Effector memory CD8-positive, alpha-beta T cell (primary cell): ENCODE results near the gene TOR1AIP2.

Source experiments
- ATAC-seq: fragments of 150-1000 bp; cut with Tn5 transposase; replicated peaks from 2 replicates; pipeline ENCODE4 v1.10.0; 2021; ENCODE audit warnings: mild to moderate bottlenecking, moderate library complexity
- DNase-seq, 3 experiments: peaks; one replicate each; pipeline ENCODE4 v3.0.0; 2021
- H3K27ac Mint-ChIP-seq, 2 donors: one replicate each; pipeline ENCODE4 v1.8.0; 2022; ENCODE audit warnings: mild to moderate bottlenecking in 2 of 2, mixed read lengths in 2 of 2, moderate library complexity in 2 of 2
- H3K27me3 Mint-ChIP-seq, 2 donors: one replicate each; pipeline ENCODE4 v1.8.0; 2022; ENCODE audit warnings: mixed read lengths in 2 of 2
- H3K36me3 Mint-ChIP-seq: one replicate; pipeline ENCODE4 v1.8.0; 2022; ENCODE audit warnings: mild to moderate bottlenecking, moderate library complexity, mixed read lengths; ENCODE audit not compliant: insufficient read depth
- H3K4me1 Mint-ChIP-seq, 2 donors: one replicate each; pipeline ENCODE4 v1.8.0; 2022; ENCODE audit warnings: low read depth in 2 of 2, mixed read lengths in 2 of 2
- H3K4me3 Mint-ChIP-seq, 2 donors: one replicate each; pipeline ENCODE4 v1.8.0; 2022; ENCODE audit warnings: mild to moderate bottlenecking in 2 of 2, mixed read lengths in 2 of 2, moderate library complexity in 2 of 2
- H3K9me3 Mint-ChIP-seq, 2 donors: one replicate each; pipeline ENCODE4 v1.8.0; 2022; ENCODE audit warnings: mixed read lengths in 2 of 2

Gene TOR1AIP2

DNA sequence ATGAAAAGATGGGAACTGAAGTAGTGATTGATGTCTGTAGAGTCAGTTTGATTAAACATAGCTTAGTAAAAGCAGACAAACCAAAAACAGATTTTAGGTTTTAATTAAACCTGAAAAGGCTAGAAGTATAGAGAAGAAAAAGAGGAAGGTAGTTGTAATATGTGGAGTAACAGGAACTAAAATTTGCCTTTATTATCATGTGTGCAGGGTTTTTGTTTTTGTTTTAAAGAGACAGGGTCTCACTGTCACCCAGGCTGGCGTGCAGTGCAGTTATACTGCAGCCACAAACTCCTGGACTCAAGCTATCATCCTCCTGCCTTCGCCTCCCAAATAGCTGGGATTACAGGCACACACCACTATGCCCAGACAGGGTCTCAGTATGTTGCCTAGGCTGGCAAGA, 10.5 kb upstream of the TOR1AIP2 start:
- Mint-ChIP-seq H3K27ac (no peak overlapping the region), H3K4me1 (peaks cover 12 to 28% of the 10 kb centered on the region in 2 donors), H3K36me3 (peaks cover 75% of the 10 kb centered on the region), H3K27me3 (no peaks in the 10 kb centered on the region), H3K9me3 (no peaks in the 10 kb centered on the region), H3K4me3 (no peak overlapping the region)
- ATAC-seq (no peak), DNase-seq (no peak)

- Mint-ChIP-seq H3K27me3 (no peaks in the 10 kb centered on the region), H3K27ac (peak overlapping the region; percentile 100), H3K9me3 (no peaks in the 10 kb centered on the region), H3K36me3 (peaks cover 49% of the 10 kb centered on the region), H3K4me1 (peaks cover 30 to 36% of the 10 kb centered on the region in 2 donors), H3K4me3 (peak overlapping the region; percentile 93)
- peak; percentile 37 to 44 (median 39) for DNase-seq
- ATAC-seq, result peak; percentile 32
These were observed 6.1 kb upstream of the TOR1AIP2 start for GRCh38 chr1:179883745-179884138.

- Mint-ChIP-seq H3K27me3 (no peaks in the 10 kb centered on the region), H3K4me3 (peak overlapping the region; percentile 93), H3K27ac (peak overlapping the region; percentile 100), H3K36me3 (peaks cover 47% of the 10 kb centered on the region), H3K9me3 (no peaks in the 10 kb centered on the region), H3K4me1 (peaks cover 32 to 38% of the 10 kb centered on the region in 2 donors)
- peak; percentile 20 for ATAC-seq
- DNase-seq, result peak in 1 of 3 experiments; percentile 38
These were observed 5.6 kb upstream of the TOR1AIP2 start for GRCh38 chr1:179883040-179883744.

GRCh38 chr1:179882253-179883039, 4.8 kb upstream of the TOR1AIP2 start, which contains the start of gene TOR1AIP1:
TOR1AIP1 (plus strand) TSS chr1:179882285; CDS start chr1:179882503, 218 bp downstream.
- H3K27me3 Mint-ChIP-seq, result no peaks in the 10 kb centered on the region
- no peaks in the 10 kb centered on the region for H3K9me3 Mint-ChIP-seq
- ATAC-seq (peak; percentile 71), DNase-seq (peak; percentile 96 to 97 (median 97))
- peaks cover 53% of the 10 kb centered on the region for H3K36me3 Mint-ChIP-seq
- peak within 1 kb of the TSS; percentile 93 for H3K4me3 Mint-ChIP-seq
- H3K4me1 Mint-ChIP-seq, result peaks cover 37 to 39% of the 10 kb centered on the region in 2 donors
- peak within 1 kb of the TSS; percentile 100 for H3K27ac Mint-ChIP-seq

DNA sequence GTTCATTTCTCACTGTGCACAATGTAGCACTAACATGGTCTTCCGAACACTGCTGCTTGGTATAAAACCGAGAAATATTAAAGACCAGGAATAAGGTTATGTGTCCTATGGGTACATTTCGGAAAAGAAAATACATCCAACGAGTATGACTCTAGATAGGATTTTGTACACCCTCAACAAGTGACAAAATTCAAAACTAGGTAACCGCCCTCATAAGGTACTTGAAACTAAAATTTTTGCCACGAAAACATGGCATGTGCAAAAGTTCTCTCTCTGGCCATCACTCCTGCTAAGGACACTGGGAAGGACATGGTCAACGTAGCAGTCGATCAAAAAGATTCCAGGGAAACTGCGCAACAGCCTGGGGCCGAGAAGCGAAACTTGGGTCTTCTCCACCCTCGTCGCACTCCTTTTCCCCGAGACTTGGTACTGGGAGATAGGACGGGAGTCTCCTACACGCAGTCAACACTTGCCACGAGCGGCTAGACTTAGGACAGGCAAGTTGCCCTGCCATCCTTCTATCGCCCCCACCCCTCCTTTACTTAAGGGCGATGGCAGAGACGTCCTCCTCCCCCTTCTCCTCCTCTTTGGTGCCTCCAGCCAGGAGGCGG, 4.1 kb upstream of the TOR1AIP2 start:
- Mint-ChIP-seq H3K9me3 (no peaks in the 10 kb centered on the region), H3K27me3 (no peaks in the 10 kb centered on the region), H3K4me1 (peaks cover 35 to 39% of the 10 kb centered on the region in 2 donors), H3K36me3 (peaks cover 48% of the 10 kb centered on the region), H3K27ac (peak overlapping the region; percentile 100), H3K4me3 (peak overlapping the region; percentile 93)
- no peak for DNase-seq
- ATAC-seq, result no peak

- DNase-seq (no peak), ATAC-seq (no peak)
- Mint-ChIP-seq H3K36me3 (peaks cover 32% of the 10 kb centered on the region), H3K4me1 (peaks cover 35 to 38% of the 10 kb centered on the region in 2 donors), H3K9me3 (no peaks in the 10 kb centered on the region), H3K27me3 (no peaks in the 10 kb centered on the region), H3K4me3 (no peak overlapping the region), H3K27ac (no peak overlapping the region)
These were observed 2.2 kb upstream of the TOR1AIP2 start for GRCh38 chr1:179879797-179880196.

DNA sequence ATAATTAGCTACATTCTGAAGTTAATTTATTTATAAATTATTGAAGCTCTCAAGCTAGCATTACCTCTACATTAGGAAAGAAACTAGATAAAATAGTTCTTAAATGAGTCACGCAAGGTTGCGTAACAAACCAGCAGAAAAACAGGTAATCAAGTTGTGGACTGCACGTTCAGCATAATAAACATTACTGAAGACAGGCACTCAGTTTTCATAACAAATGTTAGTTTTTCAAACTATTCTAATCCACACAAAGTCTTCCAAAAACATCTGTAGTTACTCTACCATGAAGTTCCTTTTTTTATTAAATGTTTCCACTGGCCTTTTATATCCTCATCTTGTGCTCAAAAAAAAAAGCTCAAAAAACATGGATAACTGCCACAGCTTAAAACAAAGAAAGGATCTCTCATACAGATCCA, 1.3 kb downstream of the TOR1AIP2 start:
- H3K27ac Mint-ChIP-seq, result peak overlapping the region in 1 of 2 donors; percentile 84
- peak overlapping the region; percentile 83 to 88 for H3K4me3 Mint-ChIP-seq
- peaks cover 9 to 26% of the 10 kb centered on the region in 2 donors for H3K4me1 Mint-ChIP-seq
- no peaks in the 10 kb centered on the region for H3K27me3 Mint-ChIP-seq
- ATAC-seq (no peak), DNase-seq (no peak)
- peaks cover 18% of the 10 kb centered on the region for H3K36me3 Mint-ChIP-seq
- H3K9me3 Mint-ChIP-seq, result no peaks in the 10 kb centered on the region

DNA sequence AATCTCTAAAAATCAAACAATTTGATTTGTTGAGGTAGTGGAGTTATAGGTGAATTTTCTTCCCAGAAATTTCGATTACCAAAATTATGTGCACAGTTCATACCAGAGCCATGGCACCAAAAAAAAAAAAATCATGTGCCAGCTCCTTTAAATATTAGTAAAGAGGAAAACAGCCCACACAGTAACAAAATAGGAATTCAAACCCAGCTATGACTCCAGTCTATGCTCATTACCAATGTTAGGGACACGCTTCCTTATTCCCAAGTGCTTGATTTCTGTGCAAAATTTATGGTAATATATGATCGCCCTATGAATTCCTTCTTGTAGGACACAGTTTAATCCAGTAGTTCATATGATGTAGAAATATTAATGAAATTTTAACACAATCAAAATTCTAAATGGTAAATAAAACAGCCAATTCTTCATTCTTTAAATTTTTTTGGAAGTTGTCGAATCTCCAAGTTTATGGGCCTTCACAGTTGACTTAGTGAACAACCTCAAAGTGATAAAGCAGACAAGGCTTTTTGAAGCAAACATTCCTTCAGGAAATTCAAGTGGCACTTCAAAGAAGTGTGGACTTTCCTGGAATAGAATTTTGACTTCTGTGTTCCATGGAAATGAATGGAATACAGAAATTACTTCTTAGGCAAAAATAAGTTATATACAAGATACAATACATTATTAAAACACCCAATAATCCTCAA, 1.9 kb downstream of the TOR1AIP2 start:
- Mint-ChIP-seq H3K4me1 (peaks cover 8 to 25% of the 10 kb centered on the region in 2 donors), H3K27ac (no peak overlapping the region), H3K9me3 (no peaks in the 10 kb centered on the region), H3K36me3 (peaks cover 18% of the 10 kb centered on the region), H3K27me3 (no peaks in the 10 kb centered on the region), H3K4me3 (no peak overlapping the region)
- no peak for ATAC-seq
- no peak for DNase-seq

- Mint-ChIP-seq H3K4me1 (peaks cover 8 to 25% of the 10 kb centered on the region in 2 donors), H3K9me3 (no peaks in the 10 kb centered on the region)
These were observed 4.2 kb downstream of the TOR1AIP2 start for GRCh38 chr1:179873438-179873851.

GRCh38 chr1:179872558-179872957, 5.0 kb downstream of the TOR1AIP2 start:
- H3K4me1 Mint-ChIP-seq, result peaks cover 7 to 24% of the 10 kb centered on the region in 2 donors

More at GRCh38 chr1:179873438-179873851, 4.2 kb downstream of the TOR1AIP2 start:
- ATAC-seq (no peak), DNase-seq (no peak)
- Mint-ChIP-seq H3K36me3 (peaks cover 18% of the 10 kb centered on the region), H3K27me3 (no peaks in the 10 kb centered on the region), H3K4me3 (no peak overlapping the region), H3K27ac (no peak overlapping the region)

GRCh38 chr1:179871940-179872339, 5.7 kb downstream of the TOR1AIP2 start:
- H3K9me3 Mint-ChIP-seq, result no peaks in the 10 kb centered on the region
- H3K4me1 Mint-ChIP-seq, result peaks cover 7 to 24% of the 10 kb centered on the region in 2 donors
- H3K4me3 Mint-ChIP-seq, result no peak overlapping the region
- no peak for ATAC-seq
- no peak overlapping the region for H3K27ac Mint-ChIP-seq
- no peak for DNase-seq
- peaks cover 17% of the 10 kb centered on the region for H3K36me3 Mint-ChIP-seq
- no peaks in the 10 kb centered on the region for H3K27me3 Mint-ChIP-seq

More at GRCh38 chr1:179872558-179872957, 5.0 kb downstream of the TOR1AIP2 start:
- ATAC-seq (no peak), DNase-seq (no peak)
- Mint-ChIP-seq H3K36me3 (peaks cover 16% of the 10 kb centered on the region), H3K27me3 (no peaks in the 10 kb centered on the region), H3K4me3 (no peak overlapping the region), H3K27ac (no peak overlapping the region), H3K9me3 (no peaks in the 10 kb centered on the region)

- DNase-seq (no peak), ATAC-seq (no peak)
- no peaks in the 10 kb centered on the region for H3K27me3 Mint-ChIP-seq
- H3K9me3 Mint-ChIP-seq, result no peaks in the 10 kb centered on the region
- H3K36me3 Mint-ChIP-seq, result peaks cover 19% of the 10 kb centered on the region
- H3K4me3 Mint-ChIP-seq, result no peak overlapping the region
- H3K27ac Mint-ChIP-seq, result peak overlapping the region in 1 of 2 donors; percentile 16
- H3K4me1 Mint-ChIP-seq, result peaks cover 7 to 24% of the 10 kb centered on the region in 2 donors
These were observed 6.7 kb downstream of the TOR1AIP2 start for GRCh38 chr1:179870870-179871269.
